Lung (tissue), 12 donors: ENCODE results near the gene UQCC5. TPM values are rescaled to one million over a fixed set of nuclear protein-coding genes. Genes with fewer than 3 reads are reported as not detected.

Experiments
- ATAC-seq: fragments of 200-7000 bp; cut with Tn5 transposase; one replicate; pipeline ENCODE4 v1.9.1; 2020; ENCODE audit warnings: moderate number of reproducible peaks; ENCODE audit not compliant: insufficient read depth, low FRiP score
- DNase-seq, 3 donors: peaks; one replicate each; pipeline ENCODE4 v3.0.0-alpha.2; 2013 to 2017
- H3K27ac ChIP-seq, 2 donors: one replicate each; pipeline ENCODE4 v1.5.1; 2013; ENCODE audit warnings: mild to moderate bottlenecking in 2 of 2, moderate library complexity in 2 of 2, control low read depth in 1 of 2, inconsistent platforms in 1 of 2, low read depth in 1 of 2, low read length in 1 of 2
- H3K27me3 ChIP-seq, 3 donors: one replicate each; pipeline ENCODE4 v1.5.1; 2013; ENCODE audit warnings: low read length in 2 of 3; ENCODE audit not compliant: control insufficient read depth in 3 of 3, insufficient read depth in 3 of 3
- H3K36me3 ChIP-seq, 4 donors: one replicate each; pipeline ENCODE4 v1.5.1; 2013; ENCODE audit warnings: low read length in 4 of 4, mild to moderate bottlenecking in 1 of 4, moderate library complexity in 1 of 4; ENCODE audit not compliant: control insufficient read depth in 4 of 4, insufficient read depth in 4 of 4
- H3K4me1 ChIP-seq, 5 donors: one replicate each; pipeline ENCODE4 v1.5.1; 2013; ENCODE audit warnings: low read length in 5 of 5, mild to moderate bottlenecking in 2 of 5, moderate library complexity in 1 of 5; ENCODE audit not compliant: control insufficient read depth in 5 of 5, insufficient read depth in 5 of 5
- H3K4me3 ChIP-seq: one replicate; pipeline ENCODE4 v1.5.1; 2013; ENCODE audit warnings: mild to moderate bottlenecking, control low read depth, moderate library complexity
- H3K9ac ChIP-seq, 2 donors: one replicate each; pipeline ENCODE4 v1.5.1; 2013; ENCODE audit warnings: low read length in 2 of 2, control low read depth in 1 of 2; ENCODE audit not compliant: insufficient read depth in 1 of 2
- H3K9me3 ChIP-seq, 4 donors: one replicate each; pipeline ENCODE4 v1.5.1; 2013; ENCODE audit warnings: low read length in 3 of 4, mild to moderate bottlenecking in 1 of 4, moderate library complexity in 1 of 4; ENCODE audit not compliant: control insufficient read depth in 4 of 4, insufficient read depth in 3 of 4
- WGBS, 2 donors: extraction: QIAGEN DNeasy Blood & Tissue Kit; methylation state at CpG; one replicate each; pipeline ENCODE4 v1.1.7; 2013; 5-methylcytosine and 5-hydroxymethylcytosine counted together
- polyA plus RNA-seq, 2 donors: library from polyadenylated mRNA; stranded (reverse); fragments of 200-250 nt; gene quantifications; one replicate each; pipeline ENCODE4 v1.2.1, GENCODE V29; 2013
- total RNA-seq, 2 donors: library from RNA; depleted of rRNA in 1 of 2; stranded (reverse); fragments of >200 nt in 1 of 2; gene quantifications; one replicate each; pipeline ENCODE4 v1.2.1, GENCODE V29; 2014 to 2021
- TF ChIP-seq, protein P1 (sequence below): IDR thresholded peaks from 2 replicates; pipeline ENCODE4 v1.5.1; 2012; ENCODE audit warnings: mild to moderate bottlenecking; ENCODE audit errors: control extremely low read depth, extremely low read depth
- donor health status: control.
- donor health status: control.
- donor health status: Bipolar disorder and iron deficiency.
- donor health status: healthy.
- donor health status: DM: yes; HTN: yes; CAD: no.

UQCC5 gene
- total and polyA plus RNA-seq, 4 donors = 3.1 to 104 (median 25.9) TPM

DNA sequence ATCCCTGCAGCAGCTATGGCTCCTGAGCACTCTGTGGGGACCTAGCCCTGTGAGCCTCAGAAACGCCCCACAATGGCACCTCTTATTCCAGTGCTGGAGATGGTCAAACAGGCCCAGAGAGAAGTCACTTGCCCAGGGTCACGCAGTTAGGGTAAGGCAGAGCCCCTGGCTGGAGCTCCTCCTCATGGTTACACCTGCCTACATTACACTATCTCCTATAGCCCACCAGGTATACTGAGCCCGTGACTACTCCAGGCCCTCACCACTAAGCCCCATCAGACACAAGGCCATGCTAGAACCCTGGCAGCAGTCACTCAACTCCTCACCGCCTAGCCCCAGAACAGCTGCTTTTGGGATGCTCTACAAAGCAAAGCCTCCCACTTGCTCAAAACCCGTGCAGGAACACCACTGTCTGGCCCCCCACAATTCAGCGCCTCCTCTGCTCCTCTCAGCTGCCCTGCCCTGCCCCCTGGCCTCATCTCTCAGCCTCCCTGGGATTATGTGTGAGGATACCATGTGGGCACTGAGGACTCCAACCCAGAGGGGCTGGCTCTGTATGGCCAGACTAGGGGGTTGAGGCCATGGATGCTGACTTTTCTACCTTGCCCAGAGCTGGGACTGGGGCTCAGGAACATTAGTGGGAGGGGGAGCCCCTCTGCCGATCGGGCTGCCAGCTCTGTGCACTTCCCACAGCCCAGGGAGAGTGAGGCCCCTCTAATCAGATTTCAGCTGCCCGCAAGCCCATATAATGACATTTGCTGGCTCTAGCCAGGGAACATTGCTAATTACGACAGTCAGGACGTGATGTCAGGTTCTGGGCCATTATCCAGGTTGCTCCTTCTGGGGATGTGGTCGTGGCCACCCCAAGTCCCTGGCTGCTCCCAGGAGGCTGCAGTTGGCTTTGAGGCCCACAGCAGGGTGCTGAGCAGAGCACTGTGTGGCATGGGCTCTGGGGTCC lies 6.8 kb upstream of the UQCC5 start:
- WGBS, 2 donors = 63 to 74% methylated on average over 12 of the region's 12 CpGs
- TF ChIP-seq, protein P1, sequence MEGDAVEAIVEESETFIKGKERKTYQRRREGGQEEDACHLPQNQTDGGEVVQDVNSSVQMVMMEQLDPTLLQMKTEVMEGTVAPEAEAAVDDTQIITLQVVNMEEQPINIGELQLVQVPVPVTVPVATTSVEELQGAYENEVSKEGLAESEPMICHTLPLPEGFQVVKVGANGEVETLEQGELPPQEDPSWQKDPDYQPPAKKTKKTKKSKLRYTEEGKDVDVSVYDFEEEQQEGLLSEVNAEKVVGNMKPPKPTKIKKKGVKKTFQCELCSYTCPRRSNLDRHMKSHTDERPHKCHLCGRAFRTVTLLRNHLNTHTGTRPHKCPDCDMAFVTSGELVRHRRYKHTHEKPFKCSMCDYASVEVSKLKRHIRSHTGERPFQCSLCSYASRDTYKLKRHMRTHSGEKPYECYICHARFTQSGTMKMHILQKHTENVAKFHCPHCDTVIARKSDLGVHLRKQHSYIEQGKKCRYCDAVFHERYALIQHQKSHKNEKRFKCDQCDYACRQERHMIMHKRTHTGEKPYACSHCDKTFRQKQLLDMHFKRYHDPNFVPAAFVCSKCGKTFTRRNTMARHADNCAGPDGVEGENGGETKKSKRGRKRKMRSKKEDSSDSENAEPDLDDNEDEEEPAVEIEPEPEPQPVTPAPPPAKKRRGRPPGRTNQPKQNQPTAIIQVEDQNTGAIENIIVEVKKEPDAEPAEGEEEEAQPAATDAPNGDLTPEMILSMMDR = no peak
- Histone ChIP-seq H3K27me3 (no peaks in the 10 kb centered on the region), H3K9me3 (no peaks in the 10 kb centered on the region), H3K4me3 (no peak overlapping the region), H3K4me1 (peaks cover 20 to 81% (median 29%) of the 10 kb centered on the region in 5 donors), H3K9ac (peak overlapping the region in 1 of 2 donors; percentile 9), H3K27ac (peak overlapping the region; percentile 18 to 69), H3K36me3 (peaks cover 0 to 27% (median 11%) of the 10 kb centered on the region in 4 donors)
- DNase-seq (peak; percentile 77 to 91 (median 80)), ATAC-seq (no peak)

DNA sequence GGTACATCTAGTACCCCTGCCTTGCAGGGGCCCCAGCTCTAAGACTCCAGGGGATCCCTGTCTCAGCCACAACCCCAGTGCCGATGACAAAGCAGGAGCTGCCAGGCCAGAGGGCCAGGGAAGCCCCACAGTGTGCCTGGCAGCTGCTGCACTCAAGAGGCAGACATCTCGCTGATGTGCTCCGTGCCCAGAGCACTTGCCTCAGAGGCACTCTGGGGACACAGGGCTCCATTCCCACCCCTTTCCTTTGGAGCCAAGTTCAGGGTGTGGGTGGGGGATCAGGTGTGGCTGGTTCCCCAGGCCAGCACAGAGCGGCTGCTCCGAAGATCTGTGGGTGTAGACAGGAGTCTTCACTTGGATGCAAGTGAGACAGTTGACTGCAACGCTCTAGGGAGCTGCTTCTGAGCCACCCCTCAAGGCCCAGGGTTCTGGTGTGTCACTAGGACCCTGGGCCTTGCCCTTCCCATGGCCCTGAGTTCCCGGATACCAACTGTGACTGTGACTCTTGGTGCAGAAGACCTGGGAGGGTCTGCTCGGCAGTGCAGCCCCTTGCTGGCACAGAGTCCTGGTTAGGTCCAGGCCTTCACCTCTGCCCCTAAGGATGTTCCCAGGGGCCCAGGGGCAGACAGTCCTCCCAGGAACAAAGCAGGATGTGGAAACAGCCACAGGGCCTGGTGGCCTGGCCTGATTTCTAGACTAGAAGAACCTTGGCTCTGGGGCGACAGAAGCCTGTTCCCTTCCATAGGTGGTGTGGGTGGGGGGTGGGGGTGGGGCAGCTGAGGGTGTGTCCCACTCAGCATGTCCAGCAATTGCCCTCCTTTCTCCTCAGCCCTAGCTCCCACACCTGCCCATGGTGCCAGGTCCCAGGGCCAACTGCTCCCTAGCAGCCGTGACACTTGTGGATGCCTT lies 5.2 kb upstream of the UQCC5 start:
- H3K9ac ChIP-seq = no peak overlapping the region
- WGBS, 2 donors = 81 to 85% methylated on average over 10 of the region's 10 CpGs
- TF ChIP-seq, protein P1 = no peak
- H3K36me3 ChIP-seq = peaks cover 0 to 21% (median 10%) of the 10 kb centered on the region in 4 donors
- H3K27ac ChIP-seq = peak overlapping the region; percentile 46 to 69
- ATAC-seq = no peak
- no peaks in the 10 kb centered on the region for H3K9me3 ChIP-seq
- H3K4me3 ChIP-seq = no peak overlapping the region
- H3K27me3 ChIP-seq = no peaks in the 10 kb centered on the region
- DNase-seq = no peak
- H3K4me1 ChIP-seq = peaks cover 17 to 84% (median 34%) of the 10 kb centered on the region in 5 donors

DNA sequence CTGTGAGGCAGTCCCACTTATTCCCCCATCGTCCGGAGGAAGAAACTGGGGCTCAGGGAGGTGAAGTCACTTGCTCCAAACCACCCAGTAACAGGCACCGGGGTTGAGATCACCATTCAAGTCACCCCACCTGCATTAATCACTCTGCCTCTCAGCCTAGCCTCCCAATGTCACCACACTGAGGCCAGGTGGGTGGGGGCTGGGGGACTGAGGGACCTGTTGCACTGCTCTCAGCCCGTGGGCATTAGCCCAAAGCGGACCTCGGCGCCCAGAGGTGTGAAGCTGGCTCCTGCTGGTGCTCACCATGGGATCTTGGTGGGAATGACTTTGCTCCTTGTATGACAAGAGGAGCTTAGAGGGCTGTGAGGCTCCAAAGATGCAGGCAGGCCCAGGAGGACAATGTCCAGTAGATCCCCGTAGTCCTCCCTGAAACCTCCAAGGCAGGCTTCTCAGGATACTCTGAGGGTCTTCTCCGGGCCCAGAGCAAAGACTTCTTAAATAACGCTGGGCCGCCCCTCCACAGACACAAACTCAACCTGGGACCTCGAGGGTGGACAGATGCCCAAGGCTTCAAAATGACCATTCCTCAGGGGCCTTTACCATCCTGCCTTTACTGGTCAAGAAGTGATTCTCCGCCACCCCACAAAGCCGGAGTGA lies 4.4 kb upstream of the UQCC5 start:
- TF ChIP-seq, protein P1 = no peak

More for the DNA sequence above, 4.4 kb upstream of the UQCC5 start:
- H3K27ac ChIP-seq = peak overlapping the region in 1 of 2 donors; percentile 4
- H3K36me3 ChIP-seq = peaks cover 0 to 15% (median 7%) of the 10 kb centered on the region in 4 donors
- H3K9me3 ChIP-seq = no peaks in the 10 kb centered on the region
- ATAC-seq (no peak), DNase-seq (no peak)
- peak overlapping the region in 1 of 2 donors; percentile 24 for H3K9ac ChIP-seq
- peaks cover 17 to 79% (median 34%) of the 10 kb centered on the region in 5 donors for H3K4me1 ChIP-seq
- no peaks in the 10 kb centered on the region for H3K27me3 ChIP-seq
- H3K4me3 ChIP-seq = no peak overlapping the region
- WGBS, 2 donors = 83 to 90% methylated on average over 14 of the region's 14 CpGs
